Measurements from ENCODE around the gene COL27A1. TPM values are rescaled to one million over a fixed set of nuclear protein-coding genes. Genes with fewer than 3 reads are reported as not detected.

Gene COL27A1
- total RNA-seq, 1 donor from 2014 or later, result 3.7 TPM

DNA sequence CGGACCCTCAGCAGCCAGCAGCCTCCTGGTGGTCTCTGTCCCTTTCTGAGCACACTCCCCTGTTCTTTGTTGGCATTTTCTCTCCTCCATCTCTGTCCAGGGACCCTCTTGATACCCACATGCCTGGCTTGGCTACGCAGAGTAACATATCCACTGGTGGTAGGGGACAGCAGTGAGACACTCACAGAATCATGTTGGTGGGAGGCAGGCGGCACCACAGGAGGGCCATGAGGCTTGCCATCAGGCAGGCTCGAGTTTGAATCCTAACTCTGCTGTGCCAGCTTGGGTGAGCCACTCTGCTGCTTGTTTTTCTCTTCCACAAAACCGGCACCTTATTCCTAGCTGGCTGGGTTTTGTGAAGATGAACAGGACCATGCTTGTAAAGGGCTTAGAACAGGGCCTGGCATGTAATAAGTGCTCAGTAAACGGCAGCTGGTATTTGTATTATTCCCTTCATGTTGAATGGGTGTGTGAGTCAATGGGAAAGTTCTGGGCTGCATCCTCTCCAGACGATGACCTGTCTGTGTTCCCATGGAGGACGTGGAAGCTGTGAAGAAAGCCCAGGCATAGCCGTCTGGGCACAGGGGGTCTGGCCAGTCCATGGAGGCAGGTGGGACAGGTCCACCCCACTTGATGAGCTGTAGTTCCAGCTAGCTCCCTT lies 2.3 kb downstream of the COL27A1 start:
- H3K4me3 Mint-ChIP-seq (ENCODE audit: low read depth), result peak overlapping the region; percentile 62
- H3K27ac Mint-ChIP-seq, result no peak overlapping the region

DNA sequence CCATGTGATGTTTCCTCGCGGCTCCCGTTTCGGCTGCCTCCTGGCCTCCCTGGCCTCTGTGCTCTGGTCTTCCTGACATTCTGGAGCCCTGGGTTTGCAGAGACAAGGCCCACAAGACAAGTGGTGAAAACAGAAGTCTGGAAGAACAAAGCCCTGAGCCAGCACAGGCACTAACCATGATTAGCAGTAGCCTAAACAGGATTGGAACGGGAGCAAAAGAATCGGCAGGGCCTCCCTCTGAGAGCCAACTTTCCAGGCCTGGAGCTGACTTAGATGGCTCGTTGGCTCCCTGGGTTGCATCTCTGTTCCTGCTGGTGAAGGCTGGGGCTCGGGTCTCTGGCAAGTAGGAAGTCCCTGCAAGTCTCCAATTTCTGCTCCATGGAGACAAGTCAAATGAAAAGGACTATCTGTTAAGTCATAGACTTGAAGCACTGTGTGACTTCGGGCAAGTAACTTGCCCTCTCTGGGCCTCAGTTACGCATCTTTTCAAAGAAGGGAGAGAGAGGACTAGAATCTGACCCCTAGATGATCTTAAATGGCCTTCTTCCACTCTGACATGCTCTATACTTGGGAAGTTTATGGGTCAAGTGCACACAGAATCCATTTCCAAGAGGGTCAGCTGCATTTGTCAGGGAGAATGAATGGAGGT lies 3.3 kb downstream of the COL27A1 start:
- no peaks in the 10 kb centered on the region for H3K36me3 Mint-ChIP-seq (ENCODE audit: low read depth)
- no peak overlapping the region for H3K4me3 Mint-ChIP-seq (ENCODE audit: low read depth)
- peaks cover 23% of the 10 kb centered on the region for H3K27me3 Mint-ChIP-seq (ENCODE audit: low read depth)
- intact Hi-C loops (cut with micrococcal nuclease), result loop anchor here (5.0 kb wide), 1 partner anchor 114 kb away; no protein-coding TSS in a partner anchor
- no peak overlapping the region for H3K27ac Mint-ChIP-seq
- H3K9me3 Mint-ChIP-seq, result no peaks in the 10 kb centered on the region
- H3K4me1 Mint-ChIP-seq (ENCODE audit: low read depth), result peaks cover 11% of the 10 kb centered on the region
- DNase-seq (ENCODE audit: low spot score), result no peak

More for the DNA sequence above, 2.3 kb downstream of the COL27A1 start:
- H3K4me1 Mint-ChIP-seq (ENCODE audit: low read depth), result peaks cover 11% of the 10 kb centered on the region
- intact Hi-C loops (cut with micrococcal nuclease), result loop anchor here (5.0 kb wide), 1 partner anchor 115 kb away; no protein-coding TSS in a partner anchor
- H3K9me3 Mint-ChIP-seq, result no peaks in the 10 kb centered on the region
- no peaks in the 10 kb centered on the region for H3K36me3 Mint-ChIP-seq (ENCODE audit: low read depth)
- H3K27me3 Mint-ChIP-seq (ENCODE audit: low read depth), result peaks cover 28% of the 10 kb centered on the region
- DNase-seq (ENCODE audit: low spot score), result no peak

DNA sequence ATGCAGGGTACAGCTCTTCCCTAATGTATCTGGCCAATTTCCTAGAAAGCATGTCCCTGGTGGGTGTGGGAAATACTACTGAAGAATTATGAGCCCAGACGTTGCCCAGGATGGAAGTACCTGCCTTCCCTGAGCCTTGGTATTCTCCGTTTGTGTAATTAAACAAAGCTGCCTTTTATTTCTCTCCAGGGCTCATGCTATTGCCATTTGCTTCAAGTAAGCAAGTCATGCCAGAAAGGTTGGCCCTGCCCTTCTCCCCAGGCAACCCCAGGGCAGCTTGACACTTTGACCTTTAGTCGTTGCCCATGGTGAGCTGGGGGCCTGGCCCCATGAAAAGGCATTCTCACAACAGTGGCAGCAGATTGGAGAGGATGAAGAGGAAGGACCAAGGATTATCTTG lies 4.4 kb downstream of the COL27A1 start:
- no peak overlapping the region for H3K27ac Mint-ChIP-seq

DNA sequence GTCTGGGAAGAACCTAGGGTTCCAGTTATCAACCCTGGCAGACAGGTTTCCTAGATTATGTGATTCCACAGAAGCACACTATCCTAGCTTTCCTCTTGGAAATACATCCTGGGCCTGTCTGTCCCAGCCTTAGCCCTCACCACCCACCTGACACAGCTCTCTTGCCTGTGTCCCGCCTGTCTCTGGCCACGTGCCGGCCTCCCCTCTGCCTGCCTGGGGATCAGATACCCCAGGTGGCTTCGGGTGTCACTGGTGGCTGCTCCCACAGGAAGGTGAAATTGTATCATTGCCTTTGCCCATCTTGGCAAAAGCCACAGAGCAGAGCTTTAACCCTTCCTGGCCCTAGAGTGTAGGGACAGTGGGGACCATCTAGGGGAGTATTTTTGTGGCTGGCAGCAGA lies 6.2 kb downstream of the COL27A1 start:
- peaks cover 10% of the 10 kb centered on the region for H3K27me3 Mint-ChIP-seq (ENCODE audit: low read depth)
- DNase-seq (ENCODE audit: low spot score), result no peak
- H3K4me3 Mint-ChIP-seq (ENCODE audit: low read depth), result no peak overlapping the region
- no peaks in the 10 kb centered on the region for H3K36me3 Mint-ChIP-seq (ENCODE audit: low read depth)
- H3K4me1 Mint-ChIP-seq (ENCODE audit: low read depth), result peaks cover 2% of the 10 kb centered on the region
- intact Hi-C loops (cut with micrococcal nuclease), result no loop called here
- no peak overlapping the region for H3K27ac Mint-ChIP-seq
- H3K9me3 Mint-ChIP-seq, result no peaks in the 10 kb centered on the region

More for the DNA sequence above, 4.4 kb downstream of the COL27A1 start:
- no peak for DNase-seq (ENCODE audit: low spot score)
- no peaks in the 10 kb centered on the region for H3K36me3 Mint-ChIP-seq (ENCODE audit: low read depth)
- H3K4me1 Mint-ChIP-seq (ENCODE audit: low read depth), result peaks cover 6% of the 10 kb centered on the region
- H3K4me3 Mint-ChIP-seq (ENCODE audit: low read depth), result no peak overlapping the region
- H3K9me3 Mint-ChIP-seq, result no peaks in the 10 kb centered on the region
- intact Hi-C loops (cut with micrococcal nuclease), result loop anchor here (5.0 kb wide), 1 partner anchor 113 kb away; no protein-coding TSS in a partner anchor
- H3K27me3 Mint-ChIP-seq (ENCODE audit: low read depth), result peaks cover 19% of the 10 kb centered on the region

DNA sequence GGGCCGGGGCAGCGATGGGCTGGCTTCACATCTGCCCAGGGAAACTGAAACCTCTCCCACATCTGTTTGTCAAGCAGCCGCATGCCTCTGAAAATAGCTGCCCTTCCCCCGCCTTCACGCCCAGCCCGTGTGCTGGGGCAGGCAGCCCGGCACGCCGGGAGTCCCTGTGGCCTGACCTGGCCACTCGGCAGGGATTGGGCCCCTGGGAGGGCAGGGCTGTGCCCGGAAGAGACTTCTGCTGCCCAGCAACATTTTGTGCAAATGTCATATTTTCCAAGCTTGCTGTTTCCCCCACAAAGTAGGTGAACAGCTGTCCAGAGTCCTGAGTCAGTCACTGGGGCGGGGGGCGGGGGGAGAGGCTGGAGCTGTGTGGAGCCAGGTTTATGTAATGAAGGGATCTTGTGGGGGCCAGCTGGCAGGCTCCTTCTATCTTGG lies 8.2 kb downstream of the COL27A1 start:
- Mint-ChIP-seq H3K4me3 (ENCODE audit: low read depth) (no peak overlapping the region), H3K9me3 (no peaks in the 10 kb centered on the region), H3K27ac (no peak overlapping the region), H3K36me3 (ENCODE audit: low read depth) (no peaks in the 10 kb centered on the region), H3K27me3 (ENCODE audit: low read depth) (peaks cover 2% of the 10 kb centered on the region), H3K4me1 (ENCODE audit: low read depth) (no peaks in the 10 kb centered on the region)
- DNase-seq (ENCODE audit: low spot score), result no peak
- intact Hi-C loops (cut with micrococcal nuclease), result no loop called here

DNA sequence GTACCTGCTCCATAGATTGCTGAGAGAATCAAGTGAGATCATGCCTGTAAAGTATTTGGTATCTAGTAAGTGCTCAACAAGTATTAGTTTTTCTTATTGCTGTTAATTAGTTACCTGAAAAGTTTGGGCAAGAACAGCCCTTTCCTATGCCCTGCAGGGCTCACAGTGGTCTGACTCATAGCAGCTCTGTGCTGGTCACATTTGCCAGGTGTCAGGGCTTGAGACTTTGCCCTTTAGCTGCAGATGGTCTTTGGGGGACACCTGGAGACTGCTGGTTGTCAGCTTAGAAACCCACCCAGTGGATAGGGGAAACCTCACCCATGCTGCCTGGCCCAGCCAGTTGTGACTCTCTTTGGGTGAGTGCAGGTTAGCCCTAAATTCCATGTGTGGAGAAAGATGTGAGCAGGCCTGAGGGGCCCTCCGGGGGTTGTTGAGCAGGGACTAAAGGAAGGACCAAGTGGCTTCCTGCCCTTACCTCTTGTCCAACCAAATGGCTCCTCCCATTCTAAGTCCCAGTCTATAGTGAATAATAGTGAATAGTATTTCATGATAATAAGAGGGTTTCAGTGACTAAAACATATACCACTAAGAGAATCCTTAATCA lies 9.0 kb downstream of the COL27A1 start:
- Mint-ChIP-seq H3K27ac (no peak overlapping the region), H3K27me3 (ENCODE audit: low read depth) (peaks cover 2% of the 10 kb centered on the region), H3K4me1 (ENCODE audit: low read depth) (no peaks in the 10 kb centered on the region), H3K4me3 (ENCODE audit: low read depth) (no peak overlapping the region), H3K36me3 (ENCODE audit: low read depth) (no peaks in the 10 kb centered on the region), H3K9me3 (no peaks in the 10 kb centered on the region)
- DNase-seq (ENCODE audit: low spot score), result no peak
- intact Hi-C loops (cut with micrococcal nuclease), result no loop called here

DNA sequence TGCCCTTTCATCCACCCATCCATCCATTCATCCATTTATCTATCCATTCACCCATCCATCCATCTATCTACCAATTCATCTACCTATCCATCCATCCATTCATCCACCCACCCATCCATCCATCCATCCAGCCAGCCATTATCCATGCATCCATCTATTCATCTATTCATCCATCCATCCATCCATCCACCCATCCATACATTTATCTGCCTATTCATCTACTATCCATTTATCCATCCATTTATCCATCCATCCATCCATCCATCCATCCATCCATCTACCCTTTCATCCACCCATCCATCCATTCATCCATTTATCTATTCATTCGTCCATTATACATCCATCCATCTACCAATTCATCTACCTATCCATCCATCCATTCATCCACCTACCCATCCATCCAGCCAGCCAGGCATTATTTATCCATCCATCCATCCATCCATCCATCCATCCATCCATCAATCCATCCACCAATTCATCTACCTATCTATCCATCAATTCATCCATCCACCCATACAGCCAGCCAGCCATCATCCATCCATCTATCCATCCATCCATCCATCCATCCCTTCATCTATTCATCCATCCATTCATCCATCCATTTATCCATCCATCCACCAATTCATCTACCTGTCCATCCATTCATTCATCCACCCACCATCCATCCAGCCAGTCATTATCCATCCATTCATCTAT lies 10.2 kb downstream of the COL27A1 start:
- H3K27me3 Mint-ChIP-seq (ENCODE audit: low read depth), result peaks cover 2% of the 10 kb centered on the region
- no peak for DNase-seq (ENCODE audit: low spot score)
- H3K27ac Mint-ChIP-seq, result no peak overlapping the region
- H3K4me1 Mint-ChIP-seq (ENCODE audit: low read depth), result no peaks in the 10 kb centered on the region
- H3K9me3 Mint-ChIP-seq, result no peaks in the 10 kb centered on the region
- intact Hi-C loops (cut with micrococcal nuclease), result no loop called here
- no peaks in the 10 kb centered on the region for H3K36me3 Mint-ChIP-seq (ENCODE audit: low read depth)
- no peak overlapping the region for H3K4me3 Mint-ChIP-seq (ENCODE audit: low read depth)

DNA sequence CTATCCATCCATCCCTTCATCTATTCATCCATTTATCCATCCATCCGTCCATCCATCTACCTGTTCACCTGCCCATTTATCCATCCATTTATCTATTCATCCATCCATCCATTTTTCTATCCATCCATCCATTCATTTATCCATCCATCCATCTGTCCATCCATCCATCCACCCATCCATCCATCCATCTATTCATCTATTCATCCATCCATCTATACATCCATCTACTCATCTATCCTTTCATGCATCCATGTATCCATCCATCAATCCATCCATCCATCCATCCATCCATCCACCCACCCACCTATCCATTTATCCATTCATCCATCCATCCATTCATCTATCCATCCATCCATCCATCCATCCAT lies 10.8 kb downstream of the COL27A1 start:
- Mint-ChIP-seq H3K27me3 (ENCODE audit: low read depth) (peaks cover 2% of the 10 kb centered on the region), H3K9me3 (no peaks in the 10 kb centered on the region), H3K4me1 (ENCODE audit: low read depth) (no peaks in the 10 kb centered on the region), H3K4me3 (ENCODE audit: low read depth) (no peak overlapping the region), H3K27ac (no peak overlapping the region), H3K36me3 (ENCODE audit: low read depth) (no peaks in the 10 kb centered on the region)
- intact Hi-C loops (cut with micrococcal nuclease), result no loop called here
- no peak for DNase-seq (ENCODE audit: low spot score)

DNA sequence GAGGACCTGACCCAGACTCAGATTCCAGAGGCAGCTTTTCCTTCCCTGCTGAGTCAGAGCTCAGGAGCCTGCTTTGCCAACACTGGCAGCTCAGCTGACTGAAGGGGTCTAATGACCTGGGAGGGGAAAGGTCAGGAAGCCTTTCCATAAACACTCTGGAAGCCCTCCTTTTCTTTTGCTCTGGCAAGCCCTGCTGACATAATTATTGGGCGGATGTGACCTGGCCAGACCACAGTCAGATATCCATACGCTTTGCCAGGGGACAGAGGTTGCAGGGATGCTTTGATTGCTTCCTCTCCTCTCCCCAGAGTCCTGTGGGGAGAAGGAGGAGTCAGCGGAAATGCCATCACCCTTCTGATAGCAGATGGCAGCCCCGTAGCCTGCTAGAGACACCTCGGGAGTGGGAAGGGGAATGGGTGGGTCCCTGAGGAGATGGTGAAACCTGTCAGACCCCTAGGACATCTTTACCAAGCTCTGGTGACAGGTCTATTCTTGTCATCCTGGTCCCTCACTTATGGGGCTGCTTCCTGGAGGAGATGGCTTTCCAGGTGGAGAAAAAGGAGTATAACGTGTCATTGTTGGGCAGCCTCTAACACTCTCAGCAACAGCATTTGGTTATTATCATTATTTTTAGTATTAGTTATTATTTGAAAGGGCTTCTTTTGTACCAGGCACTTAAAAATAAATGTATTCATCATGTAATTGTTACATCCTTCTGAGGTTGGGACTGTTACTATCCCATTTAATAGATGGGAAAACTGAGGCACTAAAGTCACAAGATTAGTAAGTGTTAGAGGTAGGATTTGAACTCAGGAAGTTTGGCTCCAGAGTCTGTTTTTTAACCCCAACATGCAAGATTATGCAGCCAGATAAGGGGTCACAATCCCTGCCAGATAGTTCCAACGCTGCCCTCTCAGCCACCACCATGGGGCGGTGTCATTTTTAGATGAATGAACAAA lies 11.6 kb downstream of the COL27A1 start:
- Mint-ChIP-seq H3K36me3 (ENCODE audit: low read depth) (no peaks in the 10 kb centered on the region), H3K27me3 (ENCODE audit: low read depth) (peaks cover 2% of the 10 kb centered on the region), H3K4me1 (ENCODE audit: low read depth) (no peaks in the 10 kb centered on the region), H3K4me3 (ENCODE audit: low read depth) (no peak overlapping the region), H3K9me3 (no peaks in the 10 kb centered on the region), H3K27ac (no peak overlapping the region)
- DNase-seq (ENCODE audit: low spot score), result no peak
- intact Hi-C loops (cut with micrococcal nuclease), result no loop called here

DNA sequence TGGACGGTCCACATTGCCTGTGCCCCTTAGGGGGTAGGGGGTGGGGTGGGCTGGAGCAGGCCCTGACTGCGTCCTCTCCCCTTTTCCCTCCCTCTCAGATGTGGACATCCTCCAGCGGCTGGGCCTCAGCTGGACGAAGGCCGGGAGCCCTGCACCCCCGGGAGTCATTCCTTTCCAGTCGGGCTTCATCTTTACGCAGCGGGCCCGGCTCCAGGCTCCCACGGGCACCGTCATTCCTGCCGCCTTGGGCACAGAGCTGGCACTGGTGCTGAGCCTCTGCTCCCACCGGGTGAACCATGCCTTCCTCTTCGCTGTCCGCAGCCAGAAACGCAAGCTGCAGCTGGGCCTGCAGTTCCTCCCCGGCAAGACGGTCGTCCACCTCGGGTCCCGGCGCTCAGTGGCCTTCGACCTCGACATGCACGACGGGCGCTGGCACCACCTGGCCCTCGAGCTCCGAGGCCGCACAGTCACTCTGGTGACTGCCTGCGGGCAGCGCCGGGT lies 12.3 kb downstream of the COL27A1 start:
- H3K4me3 Mint-ChIP-seq (ENCODE audit: low read depth), result no peak overlapping the region
- intact Hi-C loops (cut with micrococcal nuclease), result no loop called here
- DNase-seq (ENCODE audit: low spot score), result no peak
- no peaks in the 10 kb centered on the region for H3K4me1 Mint-ChIP-seq (ENCODE audit: low read depth)
- H3K27me3 Mint-ChIP-seq (ENCODE audit: low read depth), result peaks cover 2% of the 10 kb centered on the region
- H3K9me3 Mint-ChIP-seq, result no peaks in the 10 kb centered on the region
- no peak overlapping the region for H3K27ac Mint-ChIP-seq
- no peaks in the 10 kb centered on the region for H3K36me3 Mint-ChIP-seq (ENCODE audit: low read depth)

DNA sequence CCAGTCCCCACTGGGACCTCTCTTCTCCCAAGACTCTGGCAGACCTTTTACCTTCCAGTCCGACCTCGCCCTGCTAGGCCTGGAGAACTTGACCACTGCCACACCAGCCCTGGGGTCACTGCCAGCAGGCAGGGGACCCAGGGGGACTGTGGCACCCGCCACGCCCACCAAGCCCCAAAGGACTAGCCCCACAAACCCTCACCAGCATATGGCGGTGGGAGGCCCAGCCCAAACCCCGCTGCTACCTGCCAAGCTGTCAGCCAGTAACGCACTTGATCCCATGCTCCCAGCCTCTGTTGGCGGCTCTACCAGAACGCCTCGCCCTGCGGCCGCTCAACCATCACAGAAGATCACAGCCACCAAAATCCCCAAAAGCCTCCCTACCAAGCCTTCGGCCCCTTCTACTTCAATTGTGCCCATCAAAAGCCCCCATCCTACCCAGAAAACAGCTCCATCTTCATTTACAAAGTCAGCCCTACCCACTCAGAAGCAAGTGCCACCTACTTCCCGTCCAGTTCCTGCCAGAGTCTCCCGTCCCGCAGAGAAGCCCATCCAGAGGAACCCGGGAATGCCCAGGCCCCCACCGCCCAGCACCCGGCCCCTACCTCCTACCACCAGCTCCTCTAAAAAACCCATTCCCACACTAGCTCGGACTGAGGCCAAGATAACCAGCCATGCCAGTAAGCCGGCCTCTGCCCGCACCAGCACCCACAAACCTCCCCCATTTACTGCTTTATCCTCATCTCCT lies 13.1 kb downstream of the COL27A1 start:
- H3K27ac Mint-ChIP-seq, result no peak overlapping the region

More for the DNA sequence above, 13.1 kb downstream of the COL27A1 start:
- Mint-ChIP-seq H3K4me3 (ENCODE audit: low read depth) (no peak overlapping the region), H3K36me3 (ENCODE audit: low read depth) (no peaks in the 10 kb centered on the region), H3K27me3 (ENCODE audit: low read depth) (peaks cover 2% of the 10 kb centered on the region), H3K9me3 (no peaks in the 10 kb centered on the region), H3K4me1 (ENCODE audit: low read depth) (no peaks in the 10 kb centered on the region)
- intact Hi-C loops (cut with micrococcal nuclease), result no loop called here
- no peak for DNase-seq (ENCODE audit: low spot score)
